H1 (cell line): ENCODE data around the gene NFE2L2. TPM values are rescaled to one million over a fixed set of nuclear protein-coding genes. Genes with fewer than 3 reads are reported as not detected.

ENCODE experiments used
- BRCA1 ChIP-seq: IDR thresholded peaks from 2 replicates; pipeline ENCODE4 v1.6.1; 2012; ENCODE audit warnings: low read depth, low read length, improper control_type of control experiment
- EP300 ChIP-seq, 2 experiments: IDR thresholded peaks; 1 replicate in 1 of 2; 2 replicates in 1 of 2; pipeline ENCODE4 v1.6.1; 2011 to 2012; ENCODE audit warnings: low read depth in 2 of 2, low read length in 2 of 2, mild to moderate bottlenecking in 2 of 2, borderline replicate concordance in 1 of 2, inconsistent platforms in 1 of 2, moderate library complexity in 1 of 2
- GABPA ChIP-seq: IDR thresholded peaks from 2 replicates; pipeline ENCODE4 v1.6.1; 2011; ENCODE audit warnings: mild to moderate bottlenecking, low read length, moderate library complexity, borderline replicate concordance; ENCODE audit not compliant: insufficient read depth
- GTF2F1 ChIP-seq: IDR thresholded peaks from 2 replicates; pipeline ENCODE4 v1.6.1; 2012; ENCODE audit warnings: low read depth, low read length, improper control_type of control experiment, borderline replicate concordance
- KDM5A ChIP-seq: fragments of 200-600 bp; IDR thresholded peaks from 2 replicates; pipeline ENCODE4 v1.7.1; 2012; ENCODE audit warnings: mild to moderate bottlenecking, low read length, inconsistent platforms, mixed read lengths
- MAFK ChIP-seq: IDR thresholded peaks from 2 replicates; pipeline ENCODE4 v1.6.1; 2012; ENCODE audit warnings: low read depth, mild to moderate bottlenecking, improper control_type of control experiment, low read length
- MAX ChIP-seq: IDR thresholded peaks from 2 replicates; pipeline ENCODE4 v1.6.1; 2012; ENCODE audit warnings: inconsistent platforms
- NRF1 ChIP-seq: IDR thresholded peaks from 2 replicates; pipeline ENCODE4 v1.6.1; 2011; ENCODE audit warnings: mild to moderate bottlenecking, low read depth, low read length, improper control_type of control experiment
- POLR2A ChIP-seq, 2 experiments: IDR thresholded peaks; 1 replicate in 1 of 2; 2 replicates in 1 of 2; pipeline ENCODE4 v1.6.1; 2011; ENCODE audit warnings: low read depth in 2 of 2, low read length in 2 of 2, mild to moderate bottlenecking in 2 of 2; ENCODE audit errors: control extremely low read depth in 1 of 2
- RFX5 ChIP-seq: IDR thresholded peaks from 2 replicates; pipeline ENCODE4 v1.6.1; 2011; ENCODE audit warnings: low read depth, low read length, improper control_type of control experiment, borderline replicate concordance
- RNF2 ChIP-seq: fragments of 200-900, 300-1000 bp; sonication (generic); IDR thresholded peaks from 2 replicates; pipeline ENCODE4 v1.7.1; 2016; ENCODE audit warnings: borderline replicate concordance, low read depth, mild to moderate bottlenecking, antibody characterized with exemption, low read length; ENCODE audit not compliant: poor library complexity, severe bottlenecking; ENCODE audit errors: missing control alignments
- RXRA ChIP-seq: IDR thresholded peaks from 2 replicates; pipeline ENCODE4 v1.6.1; 2011; ENCODE audit warnings: low read depth, mild to moderate bottlenecking, low read length, moderate library complexity; ENCODE audit not compliant: insufficient read depth
- SIN3A ChIP-seq, 2 experiments: IDR thresholded peaks in 1 of 2; conservative IDR thresholded peaks in 1 of 2; 2 replicates each; pipeline ENCODE4 v1.6.1; 2011 to 2012; ENCODE audit warnings: low read length in 2 of 2, improper control_type of control experiment in 1 of 2, low read depth in 1 of 2, mild to moderate bottlenecking in 1 of 2
- SIRT6 ChIP-seq: IDR thresholded peaks from one replicate; pipeline ENCODE4 v1.7.1; 2012; ENCODE audit warnings: low read length, inconsistent platforms
- SP4 ChIP-seq: IDR thresholded peaks from 2 replicates; pipeline ENCODE4 v1.6.1; 2012; ENCODE audit warnings: low read length, inconsistent platforms
- TAF1 ChIP-seq: IDR thresholded peaks from 2 replicates; pipeline ENCODE4 v1.6.1; 2011; ENCODE audit warnings: mild to moderate bottlenecking, low read depth, low read length
- TCF12 ChIP-seq: IDR thresholded peaks from 2 replicates; pipeline ENCODE4 v1.6.1; 2011; ENCODE audit warnings: low read depth, mild to moderate bottlenecking, low read length
- YY1 ChIP-seq: IDR thresholded peaks from 2 replicates; pipeline ENCODE4 v1.6.1; 2011; ENCODE audit warnings: low read depth, mild to moderate bottlenecking, low read length
- ZNF274 ChIP-seq: IDR thresholded peaks from 2 replicates; pipeline ENCODE4 v1.7.0; 2012; ENCODE audit warnings: low read length, borderline replicate concordance; ENCODE audit errors: extremely low read depth
- polyA plus RNA-seq, 7 experiments: library from polyadenylated mRNA; depleted of rRNA in 3 of 7; stranded (reverse) in 5 of 7; unstranded in 2 of 7; fragments of >200 nt in 5 of 7; fragments of 200-250 nt in 2 of 7; gene quantifications; 1 replicate in 5 of 7; 2 replicates in 1 of 7; 4 replicates in 1 of 7; pipeline versions ENCODE4 v1.2.1 to v1.2.3, GENCODE V29; 2011 to 2013; ENCODE audit warnings: missing spikeins in 2 of 7, mixed read lengths in 2 of 7
- total RNA-seq: library from RNA; stranded (reverse); fragmentation: NEBNext Ultra II Directional; extraction: Animal tissue kit (Norgen Biotek cat#: 25700); gene quantifications from 2 replicates; pipeline ENCODE4 v1.2.1, GENCODE V29; 2021
- TF ChIP-seq, protein P1 (sequence below), 3 experiments: IDR thresholded peaks; 1 replicate in 2 of 3; 2 replicates in 1 of 3; pipeline versions ENCODE4 v1.5.1 to v1.6.1; 2011; ENCODE audit warnings: low read length in 3 of 3, mild to moderate bottlenecking in 3 of 3, inconsistent platforms in 2 of 3, low read depth in 1 of 3, moderate library complexity in 1 of 3; ENCODE audit not compliant: insufficient read depth in 1 of 3; ENCODE audit errors: control extremely low read depth in 1 of 3

Gene NFE2L2
- total and polyA plus RNA-seq, 2 of the 8 experiments (the other 6 are each of a cell fraction or from before 2014, with no cell fraction given), result 33.2 to 34.5 TPM

GRCh38 chr2:177212106-177212890 is 52.2 kb downstream of the NFE2L2 start, which contains the start of gene HNRNPA3 (continued):
- TF ChIP-seq GABPA, result no peak
- 0 out of 2 replicates have a peak, but pooled peaks have one; percentile 15 for TF ChIP-seq RFX5
- TF ChIP-seq, protein P1, sequence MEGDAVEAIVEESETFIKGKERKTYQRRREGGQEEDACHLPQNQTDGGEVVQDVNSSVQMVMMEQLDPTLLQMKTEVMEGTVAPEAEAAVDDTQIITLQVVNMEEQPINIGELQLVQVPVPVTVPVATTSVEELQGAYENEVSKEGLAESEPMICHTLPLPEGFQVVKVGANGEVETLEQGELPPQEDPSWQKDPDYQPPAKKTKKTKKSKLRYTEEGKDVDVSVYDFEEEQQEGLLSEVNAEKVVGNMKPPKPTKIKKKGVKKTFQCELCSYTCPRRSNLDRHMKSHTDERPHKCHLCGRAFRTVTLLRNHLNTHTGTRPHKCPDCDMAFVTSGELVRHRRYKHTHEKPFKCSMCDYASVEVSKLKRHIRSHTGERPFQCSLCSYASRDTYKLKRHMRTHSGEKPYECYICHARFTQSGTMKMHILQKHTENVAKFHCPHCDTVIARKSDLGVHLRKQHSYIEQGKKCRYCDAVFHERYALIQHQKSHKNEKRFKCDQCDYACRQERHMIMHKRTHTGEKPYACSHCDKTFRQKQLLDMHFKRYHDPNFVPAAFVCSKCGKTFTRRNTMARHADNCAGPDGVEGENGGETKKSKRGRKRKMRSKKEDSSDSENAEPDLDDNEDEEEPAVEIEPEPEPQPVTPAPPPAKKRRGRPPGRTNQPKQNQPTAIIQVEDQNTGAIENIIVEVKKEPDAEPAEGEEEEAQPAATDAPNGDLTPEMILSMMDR (IDR thresholded peaks at IDR 0.05; ENCODE audit: control extremely low read depth in 1 of 3, insufficient read depth in 1 of 3, low read depth in 1 of 3, low read length in 3 of 3), result no peak
- TF ChIP-seq SIN3A (conservative IDR thresholded peaks at IDR 0.05 in 1 of 2, IDR thresholded peaks at IDR 0.05 in 1 of 2; ENCODE audit: low read depth in 1 of 2, low read length in 2 of 2), result no peak
- TF ChIP-seq RXRA, result no peak
- peak; percentile 70 to 97 for TF ChIP-seq POLR2A (IDR thresholded peaks at IDR 0.05; ENCODE audit: control extremely low read depth in 1 of 2, low read depth in 2 of 2, low read length in 2 of 2)
- TF ChIP-seq NRF1, result no peak
- no peak; a peak in 1 of 3 replicates for TF ChIP-seq EP300 (IDR thresholded peaks at IDR 0.05; ENCODE audit: borderline replicate concordance in 1 of 2, low read depth in 2 of 2, low read length in 2 of 2)
- TF ChIP-seq ZNF274, result no peak
- no peak for TF ChIP-seq RNF2
- no peak for TF ChIP-seq BRCA1
- peak; percentile 20; the same call in 1 of the 2 replicates for TF ChIP-seq YY1
- TF ChIP-seq GTF2F1, result no peak
- TF ChIP-seq MAX, result peak; percentile 32; the same call in 1 of the 2 replicates
- TF ChIP-seq MAFK, result no peak
- TF ChIP-seq SP4, result no peak
- 0 out of 2 replicates have a peak, but pooled peaks have one; percentile 20 for TF ChIP-seq KDM5A
- TF ChIP-seq TAF1, result peak; percentile 95
- TF ChIP-seq SIRT6, result no peak
- no peak for TF ChIP-seq TCF12
